Activated T-cell treated with anti-CD3 and anti-CD28 coated beads for 48 hours (primary cell): Measurements from ENCODE around the gene FGD6.
A peak's percentile ranks its signal among the peaks of the same experiment; 100 is the strongest.

Source experiments
- DNase-seq: peaks from one replicate; pipeline ENCODE4 v3.0.0-alpha.2; 2020; ENCODE audit warnings: low read depth

The FGD6 gene

DNA sequence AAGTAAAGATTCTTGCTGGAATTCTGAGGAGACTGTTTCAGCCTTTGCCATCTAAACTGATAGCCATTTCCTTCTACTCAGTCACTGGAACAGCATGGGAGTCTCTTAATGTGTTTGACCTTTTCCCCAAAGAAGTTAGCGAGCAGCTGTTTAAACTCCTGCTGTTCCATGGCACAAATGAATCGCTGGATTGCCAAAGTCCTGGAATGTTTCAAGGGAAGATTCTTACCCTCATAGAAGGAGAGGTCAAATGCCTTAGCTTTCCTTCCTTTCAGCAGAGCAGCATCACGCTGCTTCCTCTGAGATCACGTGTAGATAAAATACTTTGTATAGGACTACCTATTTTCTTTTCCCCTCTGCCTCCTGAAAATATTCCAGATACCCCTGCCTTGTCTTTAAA, 133.3 kb downstream of the FGD6 start:
- DNase-seq = no peak

DNA sequence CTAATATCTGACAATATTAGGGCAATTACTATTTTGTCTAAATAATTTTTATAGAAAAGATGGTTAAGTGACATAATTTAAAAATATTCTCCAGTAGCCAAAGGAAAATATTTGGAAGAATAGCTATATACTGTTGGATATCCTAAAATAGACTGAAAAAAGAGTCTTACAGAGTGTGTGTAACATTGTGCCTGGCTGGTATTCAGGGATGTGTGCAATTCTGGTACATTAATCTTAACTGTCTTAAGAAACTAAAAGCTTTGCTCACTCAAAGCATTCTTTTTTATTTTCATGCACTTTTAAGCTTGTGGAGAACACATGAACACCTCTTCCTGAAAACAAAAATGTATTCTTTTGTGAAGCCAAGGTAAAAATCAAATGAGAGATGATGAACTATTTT, 133.8 kb downstream of the FGD6 start:
- no peak for DNase-seq

DNA sequence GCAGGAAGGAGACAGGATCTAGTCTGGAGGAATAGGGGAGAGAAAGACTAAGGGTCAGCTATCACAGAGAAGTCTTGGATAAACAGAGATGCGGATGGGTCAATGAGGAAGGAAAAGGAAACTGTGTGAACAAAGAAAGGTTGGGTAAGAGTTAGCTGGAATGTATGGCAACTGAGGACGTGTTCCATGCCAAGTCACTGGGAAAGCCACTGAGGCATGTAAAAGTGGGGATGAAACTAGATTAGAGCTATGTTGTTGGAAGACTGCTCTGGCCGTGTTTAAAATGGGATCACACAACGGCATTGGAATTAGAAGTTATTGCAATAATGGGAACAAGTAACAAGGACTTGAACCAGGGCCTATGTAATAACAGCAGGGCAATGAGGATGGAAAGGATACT, 139.9 kb downstream of the FGD6 start:
- DNase-seq = no peak

DNA sequence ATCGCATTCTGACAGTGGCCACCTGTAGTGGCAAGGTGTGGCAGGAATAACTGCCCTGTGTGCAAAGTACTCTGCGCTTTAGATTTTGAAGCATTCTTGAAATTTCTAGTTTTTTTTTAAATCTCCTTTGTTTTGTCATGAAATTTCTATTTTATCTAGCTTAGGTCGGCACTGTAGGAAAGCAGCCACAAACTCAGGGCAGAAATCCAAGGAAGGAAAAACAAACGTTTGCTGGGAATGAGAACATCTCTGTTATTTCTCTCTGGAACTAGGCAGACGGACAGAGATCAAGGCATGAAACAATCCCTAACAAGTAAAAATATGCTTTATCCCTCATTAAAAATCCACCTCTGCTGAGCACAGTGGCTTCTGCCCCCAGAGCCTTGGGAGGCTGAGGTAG, 142.5 kb downstream of the FGD6 start:
- no peak for DNase-seq

DNA sequence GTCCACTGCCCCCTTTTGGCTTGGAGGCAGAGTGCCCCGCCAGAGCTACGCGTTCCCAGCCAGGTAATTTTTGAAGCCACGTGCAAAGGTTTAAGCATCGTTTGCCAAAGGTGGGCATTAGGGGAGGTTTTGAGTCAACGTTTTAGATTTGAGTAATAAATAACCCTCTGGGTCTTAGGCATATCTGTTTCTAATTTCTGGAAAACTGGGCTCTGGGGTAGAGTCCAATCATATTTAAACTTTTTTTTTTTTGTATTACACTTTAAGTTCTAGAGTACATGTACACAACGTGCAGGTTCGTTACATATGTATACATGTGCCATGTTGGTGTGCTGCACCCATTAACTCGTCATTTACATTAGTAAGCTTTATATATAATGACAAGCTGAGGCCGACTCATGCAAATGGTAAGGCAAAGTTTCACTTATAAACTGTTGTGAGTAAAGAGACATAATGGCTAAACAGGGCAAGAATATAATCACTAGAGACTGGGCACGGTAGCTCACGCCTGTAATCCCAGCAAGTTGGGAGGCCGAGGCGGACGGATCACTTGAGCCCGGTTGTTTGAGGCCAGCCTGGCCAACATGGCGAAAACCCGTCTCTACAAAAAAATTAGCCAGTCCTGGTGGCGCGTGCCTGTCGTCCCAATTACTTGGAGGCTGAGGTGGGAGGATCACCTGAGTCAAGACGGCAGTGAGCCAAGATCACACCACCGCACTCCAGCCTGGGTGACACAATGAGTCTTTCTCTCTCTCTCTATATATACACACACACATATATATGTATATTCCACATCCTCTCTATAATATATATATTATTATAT, 143.4 kb downstream of the FGD6 start:
- no peak for DNase-seq

DNA sequence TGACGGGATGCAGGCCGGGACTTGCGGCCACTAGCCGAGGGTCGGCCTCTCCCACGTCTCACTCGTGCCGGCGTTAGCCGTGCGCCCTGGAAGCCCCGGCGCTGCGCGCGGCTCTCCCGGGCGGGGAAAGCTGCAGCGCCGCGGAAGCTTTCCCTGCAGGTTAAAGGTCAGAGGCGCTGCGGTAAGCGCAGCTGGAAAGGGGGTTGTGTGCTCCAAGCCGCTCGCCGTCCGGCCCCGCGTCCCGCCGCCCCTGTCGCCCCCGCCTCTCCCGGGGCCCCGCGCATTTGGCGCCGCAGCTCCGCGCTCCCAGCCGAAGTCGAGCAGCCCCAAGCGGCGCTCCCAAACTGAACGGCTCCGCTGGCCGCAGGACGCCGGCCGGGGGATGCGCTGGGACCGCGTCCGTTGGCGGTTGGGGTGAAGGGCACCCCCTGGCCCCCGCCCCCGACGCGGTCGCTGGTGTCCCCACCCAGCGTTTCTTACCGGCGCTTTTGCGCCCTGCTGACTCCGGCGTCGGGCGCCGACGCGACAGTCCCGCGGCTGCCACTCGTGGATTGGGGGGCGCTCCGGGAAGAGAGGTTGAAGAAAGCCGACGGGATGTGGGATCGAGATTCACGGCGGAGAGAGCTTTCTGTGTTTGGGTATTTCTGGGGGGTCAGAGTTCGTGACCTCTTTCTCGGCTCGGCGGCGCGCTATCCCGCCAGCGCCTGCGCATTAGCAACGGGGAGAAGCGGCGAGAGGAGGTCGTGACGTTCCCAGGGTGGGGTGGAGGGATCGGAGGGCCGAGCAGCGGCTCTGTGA, 144.2 kb downstream of the FGD6 start, which contains the start of gene NR2C1:
TSS of gene NR2C1 (minus strand) at position 719 of the 798 bp plus-strand sequence. CDS start 6,234 bp downstream, outside the sequence.
- peak; percentile 90 for DNase-seq

DNA sequence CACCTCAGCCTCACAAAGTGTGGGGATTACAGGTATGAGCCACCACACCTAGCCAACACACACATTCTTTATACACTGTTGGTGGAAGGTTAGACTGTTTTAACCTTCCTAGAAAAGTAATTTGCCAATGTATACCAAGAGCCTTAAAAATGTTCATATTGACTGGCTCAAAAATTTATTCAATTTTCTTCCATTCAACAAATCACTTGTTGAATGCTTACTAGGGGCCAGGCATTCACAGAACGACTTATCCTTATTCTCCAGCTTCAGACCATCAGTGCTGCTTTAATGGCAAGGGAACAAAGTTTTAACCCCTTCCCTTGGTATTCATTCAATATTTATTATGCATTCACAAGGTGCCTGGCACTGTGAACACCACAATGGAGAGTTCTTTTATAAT, 146.9 kb downstream of the FGD6 start:
- DNase-seq = no peak

DNA sequence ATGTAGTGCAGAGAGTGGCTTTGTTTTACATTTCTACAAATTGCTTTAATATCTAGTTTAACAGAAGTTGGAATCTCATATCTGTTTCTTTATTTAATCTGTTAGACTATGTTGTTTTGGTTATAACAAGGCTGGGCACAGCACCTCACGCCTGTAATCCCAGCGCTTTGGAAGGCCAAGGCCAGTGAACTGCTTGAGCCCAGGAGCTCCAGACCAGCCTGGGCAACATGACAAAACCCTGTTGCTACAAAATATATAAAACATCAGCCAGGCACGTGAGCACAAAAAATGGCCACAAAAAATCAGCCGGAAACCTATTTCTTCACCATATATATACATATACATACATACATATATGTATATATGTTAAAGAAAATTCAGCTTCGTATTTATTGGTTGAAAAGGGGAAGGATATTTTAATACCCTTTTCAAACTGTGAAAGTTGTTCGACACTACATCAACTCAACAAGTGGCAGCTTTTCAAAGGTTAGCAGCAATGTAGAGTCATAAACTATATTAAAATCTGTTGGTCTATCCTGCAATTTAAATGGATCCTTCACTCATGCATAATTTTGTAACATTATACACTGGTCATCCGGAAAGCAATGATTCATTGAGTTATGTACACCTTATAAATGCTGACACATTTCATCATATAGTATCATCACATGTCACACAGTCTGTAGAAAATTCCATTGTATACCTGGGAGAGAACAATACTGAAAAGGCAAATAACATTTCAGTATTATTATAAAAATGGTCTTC, 151.0 kb downstream of the FGD6 start:
- DNase-seq = no peak

DNA sequence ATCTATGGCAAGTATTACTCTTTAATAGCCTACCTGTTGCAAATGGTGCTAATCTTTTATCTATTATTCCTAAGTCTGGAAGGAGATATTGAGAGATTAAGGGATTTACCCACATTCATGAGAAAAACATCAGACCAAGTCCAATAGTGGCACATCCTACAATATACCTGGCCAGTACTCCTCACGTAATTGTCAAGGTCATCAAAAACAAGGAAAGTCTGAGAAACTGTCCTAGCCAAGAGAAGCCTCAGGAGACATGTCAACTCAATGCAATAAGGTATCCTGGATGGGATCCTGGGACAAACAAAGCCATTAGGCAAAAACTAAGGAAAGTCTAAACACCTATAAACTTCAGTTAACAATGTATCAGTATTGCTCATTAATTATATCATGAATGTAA, 156.3 kb downstream of the FGD6 start:
- no peak for DNase-seq

DNA sequence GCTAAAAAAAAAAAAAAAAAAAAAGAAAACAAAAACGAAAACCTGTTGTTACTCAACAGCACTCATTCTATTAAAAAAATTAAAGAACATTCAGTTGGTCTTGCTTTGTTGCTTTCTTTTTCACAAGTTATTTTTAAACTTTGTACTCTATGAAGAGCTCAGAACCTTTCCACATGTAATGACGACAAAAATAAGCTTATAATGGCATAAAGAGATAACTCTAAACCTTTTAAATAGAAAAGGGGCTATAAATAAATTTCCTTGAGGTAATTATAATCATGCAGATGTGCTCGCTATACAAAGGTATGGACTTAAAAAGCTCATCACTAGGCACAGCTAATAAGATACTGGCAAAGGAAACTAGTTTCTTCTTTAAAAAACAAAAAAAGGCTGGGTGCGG, 157.3 kb downstream of the FGD6 start:
- DNase-seq = no peak

DNA sequence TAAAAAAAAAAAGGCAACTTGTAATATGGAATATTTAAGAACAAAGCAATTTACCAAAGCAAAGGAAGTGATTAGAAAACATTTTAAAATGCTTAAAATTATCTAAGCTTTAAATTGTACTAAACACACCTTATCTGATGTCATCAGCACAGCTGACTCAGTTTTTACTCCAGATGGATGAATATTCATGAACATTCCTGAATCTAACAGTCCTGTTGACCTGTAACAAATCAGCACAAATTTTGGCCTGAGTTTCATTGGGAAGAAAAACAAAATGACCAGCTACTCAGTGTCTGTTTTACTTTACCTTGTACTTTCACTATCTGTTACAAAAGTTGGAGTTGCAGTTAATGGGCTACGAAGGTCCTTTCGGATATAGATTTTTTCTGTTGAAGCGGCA, 159.8 kb downstream of the FGD6 start:
- DNase-seq = no peak

DNA sequence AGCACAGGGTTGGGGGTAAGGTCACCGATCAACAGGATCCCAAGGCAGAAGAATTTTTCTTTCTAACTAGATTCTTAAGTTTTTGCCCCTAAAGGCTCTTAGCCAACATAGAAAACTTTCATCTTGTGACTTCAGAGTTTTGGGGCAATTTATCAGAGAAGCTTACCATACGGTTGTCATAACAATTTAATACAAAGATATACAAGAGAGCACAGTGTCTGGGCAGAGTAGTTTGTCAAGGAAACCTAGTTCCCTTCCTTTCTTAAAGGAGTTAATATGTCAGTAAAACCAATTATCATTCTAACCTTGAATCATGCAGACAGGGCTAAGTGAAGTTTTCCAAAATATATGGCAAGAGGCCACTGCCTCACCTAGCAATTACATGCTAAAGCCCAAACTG, 162.2 kb downstream of the FGD6 start:
- DNase-seq = no peak

DNA sequence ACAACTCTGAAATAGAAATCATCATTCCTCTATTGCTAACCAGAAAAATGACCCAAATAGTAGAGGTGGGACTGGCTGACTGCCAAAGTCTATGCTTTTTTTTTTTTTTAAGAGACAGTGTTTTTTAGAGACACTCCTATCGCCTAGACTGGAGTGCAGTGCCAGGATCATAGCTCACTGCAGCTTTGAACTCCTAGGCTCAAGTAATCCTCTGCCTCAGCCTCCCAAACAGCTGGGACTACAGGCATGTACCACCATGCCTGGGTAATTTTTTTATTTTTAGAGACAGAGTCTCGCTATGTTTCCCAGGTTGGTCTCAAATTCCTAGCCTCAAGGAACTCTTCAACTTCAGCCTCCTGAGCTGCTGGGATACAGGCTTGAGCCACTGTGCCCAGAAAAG, 163.1 kb downstream of the FGD6 start:
- no peak for DNase-seq

DNA sequence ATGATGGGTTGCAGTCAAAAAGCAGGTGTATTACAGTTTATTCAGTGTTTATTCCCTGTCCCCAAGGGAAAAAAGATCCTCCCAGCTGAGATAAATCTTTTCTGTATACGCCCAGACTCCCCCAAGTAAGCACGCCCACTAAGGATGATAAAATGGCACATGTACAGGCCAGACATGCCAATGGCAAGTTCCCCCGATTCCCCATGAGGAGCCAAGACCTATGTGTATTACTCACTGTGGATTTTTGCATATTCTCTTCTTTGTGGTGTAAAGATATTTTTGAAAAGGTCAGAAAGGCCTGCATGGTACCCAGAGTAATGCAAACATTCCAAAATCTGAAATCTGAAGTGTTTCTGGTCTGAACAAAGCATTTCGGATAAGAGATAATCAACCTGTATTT, 166.0 kb downstream of the FGD6 start:
- no peak for DNase-seq

DNA sequence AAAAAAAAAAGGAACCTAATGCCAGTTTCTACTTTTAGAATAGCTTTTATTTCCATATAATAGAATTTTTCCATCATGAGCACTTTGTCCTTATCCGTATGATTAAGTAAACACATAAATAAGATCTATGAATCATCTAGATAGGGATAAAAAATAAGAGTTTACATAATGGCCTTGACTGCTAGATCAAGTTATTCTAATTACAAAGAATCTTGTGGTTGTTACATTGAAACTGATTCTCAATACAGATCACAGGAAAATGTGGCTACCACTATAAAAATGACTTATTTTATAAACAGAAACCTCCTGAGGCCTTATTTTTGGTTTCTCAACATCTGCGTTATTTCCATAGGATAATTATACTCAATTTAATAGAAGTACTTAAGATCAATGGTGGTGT, 179.4 kb downstream of the FGD6 start:
- no peak for DNase-seq

DNA sequence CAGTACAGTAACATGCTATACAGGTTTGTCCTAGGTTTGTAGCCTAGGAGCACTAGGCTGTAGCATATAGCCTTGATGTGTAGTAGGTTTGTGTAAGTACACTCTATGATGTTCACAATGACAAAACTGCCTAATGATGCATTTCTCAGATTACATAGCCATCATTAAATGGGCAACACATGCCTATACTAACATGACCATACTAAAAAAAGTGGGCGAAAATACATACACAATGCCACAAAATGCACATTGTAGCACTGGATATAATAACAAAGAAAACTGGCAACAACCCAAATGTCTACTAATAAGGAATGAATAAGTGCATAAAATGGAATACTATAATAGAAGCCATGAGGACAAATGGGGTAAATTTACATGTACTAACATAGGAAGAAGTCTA, 182.5 kb downstream of the FGD6 start:
- DNase-seq = no peak
